HL-60/S4 treated with retinoic acid at 250 ng/mL for 4 days and 3 days (cell line): ENCODE measurements around the gene TMEM52.

Experiments used
- in situ Hi-C: fragments of 300-500 bp; cut with MboI; formaldehyde crosslinking; loops from 2 replicates; pipeline ENCODE4 v1.7.0; 2022; ENCODE audit warnings: low sequenced_read_pairs

TMEM52 gene

DNA sequence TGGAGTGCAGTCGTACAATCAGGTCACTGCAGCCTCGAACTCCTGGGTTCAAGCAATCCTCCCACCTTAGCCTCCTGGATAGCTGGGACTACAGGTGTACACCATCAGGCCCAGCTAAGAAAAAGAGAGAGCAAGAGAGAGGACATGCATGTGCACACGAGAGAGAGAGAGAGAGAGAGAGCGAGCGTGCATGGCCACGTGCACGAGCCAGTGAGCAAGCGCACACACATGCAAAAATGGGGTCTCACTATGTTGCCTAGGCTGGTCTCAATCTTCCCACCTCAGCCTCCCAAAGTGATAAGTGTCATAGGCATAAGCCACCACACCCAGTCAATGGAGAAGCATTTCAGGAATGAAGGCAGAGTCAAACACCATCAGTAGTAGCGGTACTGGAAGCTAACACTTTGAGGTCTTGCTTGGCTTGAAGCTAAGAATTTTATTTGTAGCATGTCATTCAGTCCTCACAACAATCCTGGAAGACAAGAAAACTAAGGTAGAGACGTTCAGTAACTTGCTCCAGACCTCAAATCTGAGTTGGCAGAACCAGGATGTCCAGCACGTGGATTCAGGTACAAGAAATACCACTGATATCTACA lies 42.6 kb downstream of the TMEM52 start:
- in situ Hi-C loops: no loop called here

DNA sequence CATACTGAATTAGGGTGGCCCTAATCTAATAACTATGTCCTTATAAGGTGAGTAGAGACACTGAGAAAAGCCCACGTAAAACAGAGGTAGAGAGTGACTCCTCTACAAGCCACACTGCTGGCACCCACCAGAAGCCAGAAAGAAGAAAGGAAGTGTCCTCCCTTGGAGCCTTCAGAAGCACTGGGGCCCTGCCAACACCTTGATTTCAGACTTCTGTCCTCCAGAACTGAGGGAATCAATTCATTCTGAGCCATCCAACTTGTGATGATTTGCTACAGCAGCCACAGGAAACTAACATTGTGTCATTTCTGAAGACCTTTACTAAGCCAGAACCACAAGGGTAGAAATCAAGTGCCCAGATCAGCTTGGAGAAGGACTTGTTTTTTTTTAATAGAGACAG lies 43.1 kb downstream of the TMEM52 start:
- in situ Hi-C loops: no loop called here

DNA sequence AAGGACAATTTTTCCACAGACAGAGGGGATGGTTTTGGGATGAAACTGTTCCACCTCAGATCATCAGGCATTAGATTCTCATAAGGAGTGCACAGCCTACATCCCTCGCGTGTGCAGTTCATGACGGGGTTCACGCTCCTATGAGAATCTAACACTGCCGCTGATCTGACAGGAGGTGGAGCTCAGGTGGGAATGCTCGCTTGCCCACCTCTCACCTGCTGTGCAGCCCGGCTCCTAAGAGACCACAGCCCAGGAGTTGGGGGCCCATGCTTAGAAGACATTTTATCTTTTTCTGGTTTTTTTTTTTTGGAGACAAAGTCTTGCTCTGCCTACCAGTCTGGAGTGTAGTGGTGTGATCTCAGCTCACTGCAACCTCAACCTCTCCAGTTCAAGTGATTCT lies 44.2 kb downstream of the TMEM52 start:
- in situ Hi-C loops: no loop called here

DNA sequence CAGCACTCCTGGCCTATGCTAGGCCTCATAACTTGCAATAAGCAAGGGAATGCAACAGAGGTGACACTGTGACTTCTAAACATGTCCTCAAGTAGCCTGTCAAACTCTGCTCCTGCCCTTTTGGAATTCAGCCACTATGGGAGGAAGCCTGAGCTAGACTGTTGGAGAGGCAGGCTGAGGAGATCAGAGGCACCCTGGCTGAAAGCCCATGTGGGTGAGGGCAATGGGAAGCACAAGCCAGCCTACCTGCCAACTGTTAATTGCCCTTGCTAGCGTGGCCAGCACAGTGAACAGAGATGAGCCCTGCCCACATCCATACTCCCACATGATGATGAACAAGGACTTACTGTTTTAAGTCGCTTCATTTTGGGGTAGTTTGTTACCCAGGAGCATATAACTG lies 45.9 kb downstream of the TMEM52 start:
- in situ Hi-C loops: no loop called here

DNA sequence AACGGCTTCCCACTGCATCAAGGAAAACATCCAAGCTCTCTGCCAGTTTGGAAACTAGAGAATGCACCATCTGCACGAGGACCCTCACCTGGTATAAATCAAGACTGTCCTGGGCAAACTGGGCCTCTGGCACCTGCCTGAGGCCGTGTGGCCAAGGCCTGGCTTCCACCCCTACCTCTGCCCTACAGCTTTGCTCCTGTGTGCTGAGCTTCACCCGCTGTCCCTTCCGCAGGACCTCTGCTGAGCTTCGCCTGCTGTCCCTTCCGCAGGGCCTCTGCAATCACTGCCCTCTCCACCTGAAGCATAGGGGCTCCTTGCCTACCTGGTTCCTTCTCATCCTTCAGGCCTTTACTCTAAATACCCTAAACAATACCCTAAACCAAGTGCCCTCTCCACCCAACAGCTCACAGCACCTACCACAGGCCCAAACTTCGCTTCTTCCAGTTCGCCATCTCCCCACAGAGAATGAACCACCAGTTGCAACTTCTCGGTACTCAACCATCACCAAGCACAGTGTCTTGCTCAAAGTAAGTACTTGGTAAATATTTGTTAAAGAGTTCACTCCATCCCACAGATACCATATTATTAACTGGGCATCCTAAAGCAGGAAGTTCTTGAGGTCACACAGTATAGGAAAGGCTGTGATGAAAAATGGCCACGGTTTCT lies 46.6 kb downstream of the TMEM52 start:
- in situ Hi-C loops: no loop called here

DNA sequence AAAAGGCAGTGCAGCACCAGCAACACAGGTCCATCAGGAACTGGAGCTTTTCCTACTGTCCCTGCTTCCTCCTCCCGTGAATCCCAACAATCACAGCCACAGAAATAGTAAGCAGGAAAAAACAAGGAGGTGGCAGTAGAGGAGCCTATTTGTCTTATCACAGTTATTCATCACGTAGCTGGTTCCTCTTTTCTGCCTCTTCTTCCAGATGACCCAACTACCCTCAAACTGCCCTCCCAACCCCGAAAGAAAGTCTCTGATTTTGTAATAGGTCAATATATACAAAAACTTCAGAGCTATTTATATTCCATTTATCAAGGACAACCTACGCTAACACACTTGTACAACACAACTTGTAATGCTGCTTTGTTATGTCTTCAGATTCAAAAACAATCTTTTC lies 49.6 kb downstream of the TMEM52 start:
- in situ Hi-C loops: no loop called here
